ENCODE data around the gene SORCS2. TPM values are rescaled to one million over a fixed set of nuclear protein-coding genes. Genes with fewer than 3 reads are reported as not detected.

SORCS2 gene
- polyA plus RNA-seq, 1 donor from 2014 or later, result 1.0 TPM

- TF ChIP-seq MXI1 (conservative IDR thresholded peaks at IDR 0.05; ENCODE audit: poor library complexity, severe bottlenecking) (no peak), TAF1 (IDR thresholded peaks at IDR 0.05; ENCODE audit: low read depth) (no peak)
Measured at GRCh38 chr4:7353846-7354610, 161.7 kb downstream of the SORCS2 start (continued).

DNA sequence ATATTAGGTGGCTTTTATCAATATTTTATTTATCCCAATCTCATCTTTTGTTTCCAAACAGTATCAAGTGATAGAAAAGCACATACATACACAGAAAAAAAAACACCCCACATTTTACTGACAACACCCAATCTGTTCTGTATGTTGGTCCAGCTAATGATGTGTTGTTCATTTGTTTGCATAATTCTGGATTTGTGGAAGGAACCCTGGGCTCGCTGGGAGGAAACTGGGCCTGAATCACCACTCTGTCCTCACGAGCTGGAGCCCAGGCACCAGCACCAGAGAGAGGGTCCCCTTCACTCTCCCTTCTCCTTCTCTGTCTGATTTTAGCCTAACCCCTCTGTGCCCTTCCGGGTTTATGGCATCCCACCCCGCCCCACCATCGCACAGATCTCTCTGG lies 162.6 kb downstream of the SORCS2 start:
- no peaks in the 10 kb centered on the region for H3K9me3 ChIP-seq (ENCODE audit: low read length)
- H3K9ac ChIP-seq (ENCODE audit: low read length), result no peak overlapping the region
- TF ChIP-seq RAD21 (conservative IDR thresholded peaks at IDR 0.05), result no peak
- no peak for TF ChIP-seq CTCF (IDR thresholded peaks at IDR 0.05; ENCODE audit: poor library complexity, severe bottlenecking)
- TF ChIP-seq EP300 (conservative IDR thresholded peaks at IDR 0.05; ENCODE audit: poor library complexity, severe bottlenecking), result no peak
- no peak for TF ChIP-seq SMC3 (conservative IDR thresholded peaks at IDR 0.05; ENCODE audit: poor library complexity)
- TF ChIP-seq POLR2AphosphoS5 (IDR thresholded peaks at IDR 0.05), result no peak
- no peak for TF ChIP-seq MXI1 (conservative IDR thresholded peaks at IDR 0.05; ENCODE audit: poor library complexity, severe bottlenecking)
- no peak for TF ChIP-seq EZH2 (IDR thresholded peaks at IDR 0.05; ENCODE audit: borderline replicate concordance, insufficient read depth, low read length, poor library complexity, severe bottlenecking)
- TF ChIP-seq, protein P1, sequence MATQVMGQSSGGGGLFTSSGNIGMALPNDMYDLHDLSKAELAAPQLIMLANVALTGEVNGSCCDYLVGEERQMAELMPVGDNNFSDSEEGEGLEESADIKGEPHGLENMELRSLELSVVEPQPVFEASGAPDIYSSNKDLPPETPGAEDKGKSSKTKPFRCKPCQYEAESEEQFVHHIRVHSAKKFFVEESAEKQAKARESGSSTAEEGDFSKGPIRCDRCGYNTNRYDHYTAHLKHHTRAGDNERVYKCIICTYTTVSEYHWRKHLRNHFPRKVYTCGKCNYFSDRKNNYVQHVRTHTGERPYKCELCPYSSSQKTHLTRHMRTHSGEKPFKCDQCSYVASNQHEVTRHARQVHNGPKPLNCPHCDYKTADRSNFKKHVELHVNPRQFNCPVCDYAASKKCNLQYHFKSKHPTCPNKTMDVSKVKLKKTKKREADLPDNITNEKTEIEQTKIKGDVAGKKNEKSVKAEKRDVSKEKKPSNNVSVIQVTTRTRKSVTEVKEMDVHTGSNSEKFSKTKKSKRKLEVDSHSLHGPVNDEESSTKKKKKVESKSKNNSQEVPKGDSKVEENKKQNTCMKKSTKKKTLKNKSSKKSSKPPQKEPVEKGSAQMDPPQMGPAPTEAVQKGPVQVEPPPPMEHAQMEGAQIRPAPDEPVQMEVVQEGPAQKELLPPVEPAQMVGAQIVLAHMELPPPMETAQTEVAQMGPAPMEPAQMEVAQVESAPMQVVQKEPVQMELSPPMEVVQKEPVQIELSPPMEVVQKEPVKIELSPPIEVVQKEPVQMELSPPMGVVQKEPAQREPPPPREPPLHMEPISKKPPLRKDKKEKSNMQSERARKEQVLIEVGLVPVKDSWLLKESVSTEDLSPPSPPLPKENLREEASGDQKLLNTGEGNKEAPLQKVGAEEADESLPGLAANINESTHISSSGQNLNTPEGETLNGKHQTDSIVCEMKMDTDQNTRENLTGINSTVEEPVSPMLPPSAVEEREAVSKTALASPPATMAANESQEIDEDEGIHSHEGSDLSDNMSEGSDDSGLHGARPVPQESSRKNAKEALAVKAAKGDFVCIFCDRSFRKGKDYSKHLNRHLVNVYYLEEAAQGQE (IDR thresholded peaks at IDR 0.05; ENCODE audit: borderline replicate concordance), result no peak
- TF ChIP-seq TAF1 (IDR thresholded peaks at IDR 0.05; ENCODE audit: low read depth), result no peak
- H3K79me2 ChIP-seq (replicated peaks; ENCODE audit: insufficient read depth, low read length), result no peaks in the 10 kb centered on the region
- no peaks in the 10 kb centered on the region for H3K27me3 ChIP-seq (ENCODE audit: insufficient read depth, low read depth, low read length)
- H3F3A ChIP-seq (ENCODE audit: insufficient read depth, low read length, poor library complexity, severe bottlenecking), result no peaks in the 10 kb centered on the region
- H3K36me3 ChIP-seq (ENCODE audit: insufficient read depth, low read length), result no peaks in the 10 kb centered on the region
- no peak overlapping the region for H3K4me3 ChIP-seq (ENCODE audit: low read length)
- H2AFZ ChIP-seq (ENCODE audit: low read depth, low read length), result no peak overlapping the region
- H3K9me2 ChIP-seq (ENCODE audit: insufficient read depth, low read length), result no peaks in the 10 kb centered on the region
- no peak overlapping the region for H3K4me2 ChIP-seq (ENCODE audit: low read length)
- no peaks in the 10 kb centered on the region for H4K20me1 ChIP-seq (ENCODE audit: insufficient read depth)
- no peak overlapping the region for H3K27ac ChIP-seq (ENCODE audit: low read length)

DNA sequence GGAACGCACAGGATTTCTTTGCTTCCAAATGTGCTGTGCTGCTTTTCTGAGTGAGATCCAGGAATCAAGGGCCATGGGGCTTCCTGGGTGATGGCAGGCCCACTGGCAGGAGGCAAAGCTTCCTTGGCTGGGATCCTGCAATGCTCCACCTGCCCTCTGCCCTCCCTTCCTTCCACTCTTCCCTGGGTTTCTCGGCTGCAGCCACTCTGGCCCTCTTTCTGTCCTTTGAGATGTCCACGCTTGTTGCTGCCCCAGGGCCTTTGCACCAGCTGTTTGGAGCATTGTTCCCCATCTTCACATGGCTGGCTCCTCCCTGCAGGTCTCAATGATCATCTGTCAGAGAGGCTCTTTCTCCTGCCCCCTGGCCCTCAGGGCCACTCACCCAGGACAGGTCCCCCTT lies 163.5 kb downstream of the SORCS2 start:
- Histone ChIP-seq H3K4me2 (ENCODE audit: low read length) (no peak overlapping the region), H3K27ac (ENCODE audit: low read length) (no peak overlapping the region), H4K20me1 (ENCODE audit: insufficient read depth) (no peaks in the 10 kb centered on the region), H3K27me3 (ENCODE audit: insufficient read depth, low read depth, low read length) (no peaks in the 10 kb centered on the region), H3K79me2 (replicated peaks; ENCODE audit: insufficient read depth, low read length) (no peaks in the 10 kb centered on the region), H3K9ac (ENCODE audit: low read length) (no peak overlapping the region), H3K36me3 (ENCODE audit: insufficient read depth, low read length) (no peaks in the 10 kb centered on the region), H3K9me2 (ENCODE audit: insufficient read depth, low read length) (no peaks in the 10 kb centered on the region), H3F3A (ENCODE audit: insufficient read depth, low read length, poor library complexity, severe bottlenecking) (no peaks in the 10 kb centered on the region), H2AFZ (ENCODE audit: low read depth, low read length) (no peak overlapping the region), H3K4me3 (ENCODE audit: low read length) (no peak overlapping the region), H3K9me3 (ENCODE audit: low read length) (no peaks in the 10 kb centered on the region)
- TF ChIP-seq MXI1 (conservative IDR thresholded peaks at IDR 0.05; ENCODE audit: poor library complexity, severe bottlenecking) (no peak), TAF1 (IDR thresholded peaks at IDR 0.05; ENCODE audit: low read depth) (no peak), RAD21 (conservative IDR thresholded peaks at IDR 0.05) (no peak), EZH2 (IDR thresholded peaks at IDR 0.05; ENCODE audit: borderline replicate concordance, insufficient read depth, low read length, poor library complexity, severe bottlenecking) (no peak), SMC3 (conservative IDR thresholded peaks at IDR 0.05; ENCODE audit: poor library complexity) (no peak), CTCF (IDR thresholded peaks at IDR 0.05; ENCODE audit: poor library complexity, severe bottlenecking) (no peak), POLR2AphosphoS5 (IDR thresholded peaks at IDR 0.05) (no peak), EP300 (conservative IDR thresholded peaks at IDR 0.05; ENCODE audit: poor library complexity, severe bottlenecking) (no peak)
- TF ChIP-seq, protein P1 (IDR thresholded peaks at IDR 0.05; ENCODE audit: borderline replicate concordance), result no peak

Data from neural cell (in vitro differentiated cells).